NCI-H146 treated with DMSO at 0.1 percent for 48 hours (cell line): ENCODE data around the gene NXN.
"Not testable (repeated sequence)": the region's sequence is repeated elsewhere in the genome, so short reads cannot be mapped to it uniquely, and the experiment has no call there.

Experiments used
- DNase-seq: peaks from one replicate; lab custom pipeline; 2025; ENCODE audit not compliant: unreplicated experiment; lab: John Stamatoyannopoulos, UW

The NXN gene

DNA sequence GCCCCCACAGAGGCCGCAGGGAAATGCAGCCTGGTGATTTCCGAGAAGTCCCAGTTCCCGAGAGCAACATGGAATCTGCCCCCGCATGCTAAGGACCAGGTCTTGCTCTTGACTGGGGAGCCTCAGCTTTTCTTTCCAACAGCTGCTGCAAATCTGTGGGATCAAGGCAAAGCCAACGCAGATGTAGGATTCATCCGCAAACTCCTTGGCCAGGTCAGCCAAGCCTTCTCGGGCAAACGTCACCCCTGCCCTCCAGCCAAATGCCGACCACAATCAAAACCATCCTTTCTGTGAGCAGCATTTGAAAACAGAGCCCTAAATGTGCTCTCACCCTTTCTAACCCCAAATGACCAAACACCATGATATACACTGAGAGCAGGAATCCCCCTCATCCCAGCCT, 143.4 kb downstream of the NXN start:
- DNase-seq: no peak

DNA sequence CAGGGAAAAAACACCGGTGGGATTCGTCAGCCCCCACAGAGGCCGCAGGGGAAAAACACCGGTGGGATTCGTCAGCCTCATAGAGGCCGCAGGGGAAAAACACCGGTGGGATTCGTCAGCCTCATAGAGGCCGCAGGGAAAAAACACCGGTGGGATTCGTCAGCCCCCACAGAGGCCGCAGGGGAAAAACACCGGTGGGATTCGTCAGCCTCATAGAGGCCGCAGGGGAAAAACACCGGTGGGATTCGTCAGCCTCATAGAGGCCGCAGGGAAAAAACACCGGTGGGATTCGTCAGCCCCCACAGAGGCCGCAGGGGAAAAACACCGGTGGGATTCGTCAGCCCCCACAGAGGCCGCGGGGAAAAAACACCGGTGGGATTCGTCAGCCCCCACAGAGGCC, 143.9 kb downstream of the NXN start:
- DNase-seq: not testable (repeated sequence)

DNA sequence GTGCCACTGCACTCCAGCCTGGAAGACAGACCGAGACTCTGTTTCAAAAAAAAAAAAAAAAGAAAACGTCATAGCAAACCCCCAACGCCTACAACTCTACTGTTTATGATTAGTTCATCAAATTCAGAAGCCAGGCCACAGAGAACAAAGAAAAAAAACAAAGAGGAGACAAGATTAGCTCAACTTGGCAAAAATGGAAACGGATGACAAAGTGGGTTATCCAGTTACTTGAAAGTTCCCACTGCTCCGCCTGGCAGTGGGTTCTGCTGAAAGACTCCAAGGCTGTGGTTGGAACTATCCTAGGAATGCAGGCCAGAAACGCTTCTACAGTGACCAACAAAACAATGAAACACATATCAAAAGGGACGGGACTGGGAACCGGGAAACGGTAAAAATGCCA, 144.3 kb downstream of the NXN start:
- DNase-seq: no peak

DNA sequence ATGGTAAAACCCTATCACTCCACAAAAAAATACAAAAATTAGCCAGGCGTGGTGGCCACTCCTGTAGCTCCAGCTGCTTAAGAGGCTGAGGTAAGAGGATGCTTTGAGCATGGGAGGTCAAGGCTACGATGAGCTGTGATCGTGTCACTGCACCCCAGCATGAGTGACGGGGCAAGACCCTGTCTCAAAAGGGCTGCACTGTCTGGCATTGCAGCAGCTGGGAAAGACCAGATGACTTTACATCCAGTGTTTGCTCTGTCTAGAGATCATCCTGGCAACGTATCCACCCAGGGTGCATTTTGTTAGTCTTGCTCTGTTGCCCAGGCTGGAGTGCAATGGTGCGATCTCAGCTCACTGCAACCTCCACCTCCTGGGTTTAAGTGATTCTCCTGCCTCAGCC, 145.4 kb downstream of the NXN start:
- DNase-seq: no peak

DNA sequence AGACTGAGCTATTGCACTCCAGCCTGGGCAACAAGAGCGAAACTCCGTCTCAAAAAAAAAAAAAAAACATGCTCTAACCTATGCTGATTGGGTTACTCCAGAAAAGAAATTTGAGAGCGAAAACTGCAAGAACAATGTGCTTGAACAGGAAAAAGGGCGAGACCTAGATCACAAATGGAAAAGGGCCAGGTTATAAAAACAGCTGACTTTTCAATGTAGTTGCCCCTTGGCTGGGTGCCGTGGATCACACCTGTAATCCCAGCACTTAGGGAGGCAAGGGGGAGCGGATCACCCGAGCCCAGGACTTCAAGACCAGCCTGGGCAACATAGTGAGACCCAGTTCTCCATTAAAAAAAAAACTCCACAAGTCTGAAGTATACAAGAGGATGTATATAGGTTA, 148.6 kb downstream of the NXN start:
- DNase-seq: no peak

DNA sequence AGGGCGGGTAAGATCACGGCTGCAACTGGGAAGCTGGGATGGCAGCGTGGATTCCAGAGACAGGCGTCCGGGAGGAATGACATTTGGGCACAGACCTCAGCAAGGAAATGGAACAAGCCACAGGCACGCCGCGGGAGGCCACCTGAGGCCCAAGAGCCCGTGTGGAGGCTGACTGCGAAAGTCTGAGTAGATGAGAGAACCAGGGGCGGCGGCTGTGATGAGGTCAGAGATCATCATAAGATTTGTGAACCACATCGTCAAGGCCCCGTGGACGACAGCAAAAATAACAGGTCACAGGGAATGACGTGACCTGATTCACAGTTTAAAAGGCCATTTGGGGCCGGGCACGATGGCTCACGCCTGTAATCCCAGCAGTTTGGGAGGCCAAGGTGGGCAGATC, 149.2 kb downstream of the NXN start:
- DNase-seq: no peak

DNA sequence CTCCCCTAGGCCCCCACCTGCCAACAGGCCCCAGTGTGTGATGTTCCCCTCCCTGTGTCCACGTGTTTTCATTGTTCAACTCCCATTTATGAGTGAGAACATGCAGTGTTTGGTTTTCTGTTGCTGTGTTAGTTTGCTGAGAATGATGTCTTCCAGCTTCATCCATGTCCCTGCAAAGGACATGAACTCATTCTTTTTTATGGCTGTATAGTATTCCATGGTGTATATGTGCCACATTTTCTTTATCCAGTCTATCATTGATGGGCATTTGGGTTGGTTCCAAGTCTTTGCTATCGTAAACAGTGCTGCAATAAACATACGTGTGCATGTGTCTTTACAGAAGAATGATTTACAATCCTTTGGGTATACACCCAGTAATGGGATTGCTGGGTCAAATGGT, 150.0 kb downstream of the NXN start:
- DNase-seq: not testable (repeated sequence)

DNA sequence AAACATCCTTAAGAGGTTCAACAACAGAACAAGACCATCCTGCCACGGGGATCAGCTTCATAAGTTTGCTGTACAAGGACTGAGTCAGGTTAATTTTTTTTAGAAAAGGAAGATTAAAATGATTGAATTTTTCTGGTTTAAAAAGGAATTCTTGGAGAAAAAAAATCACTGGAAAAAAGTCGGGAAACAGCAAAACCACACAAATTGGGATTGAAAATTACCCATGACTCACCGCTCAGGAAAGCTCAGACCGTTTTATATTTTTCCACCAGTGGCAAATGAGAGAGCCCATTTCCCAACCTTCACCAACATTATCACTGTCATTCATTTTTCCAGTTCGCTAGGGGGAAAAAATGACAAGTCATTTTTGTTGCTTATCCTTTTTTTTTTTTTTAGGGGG, 150.8 kb downstream of the NXN start:
- no peak for DNase-seq

DNA sequence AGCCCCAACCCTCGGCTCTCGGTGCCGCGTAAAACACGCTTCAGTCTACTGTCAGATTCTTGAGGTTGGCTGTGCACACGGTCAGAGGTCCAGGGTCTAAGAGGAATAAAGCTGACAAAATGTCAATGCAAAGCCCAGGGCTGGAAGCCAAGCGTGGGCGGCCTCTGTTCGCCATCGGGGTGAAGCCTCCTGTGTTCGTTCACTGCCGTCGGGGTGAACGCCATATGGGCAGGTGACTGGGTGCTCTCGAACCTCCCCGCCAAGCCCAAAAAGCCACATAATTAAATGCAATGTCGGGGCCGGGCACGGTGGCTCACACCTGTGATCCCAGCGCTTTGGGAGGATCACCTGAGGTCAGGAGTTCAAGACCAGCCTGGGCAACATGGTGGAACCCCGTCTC, 152.8 kb downstream of the NXN start:
- no peak for DNase-seq

DNA sequence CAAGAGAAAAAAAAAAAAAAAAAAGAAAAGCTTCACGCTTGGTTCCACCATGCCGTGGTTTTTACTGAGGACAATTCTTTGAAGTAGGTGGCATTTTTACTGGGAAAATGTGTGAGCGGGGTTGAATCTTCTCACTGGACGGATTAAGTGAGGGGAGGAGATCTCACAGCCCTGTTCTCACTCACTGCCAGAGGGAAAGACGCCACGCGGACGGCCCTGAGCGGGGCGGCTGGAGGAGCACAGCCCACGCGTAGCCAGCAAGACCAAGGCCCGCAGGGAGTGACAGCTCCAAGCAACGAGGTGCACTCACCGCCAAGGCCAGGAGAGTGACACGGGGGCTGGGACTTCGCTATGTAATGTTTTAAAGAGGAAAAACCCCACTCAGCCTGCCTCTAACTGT, 154.4 kb downstream of the NXN start:
- DNase-seq: no peak

DNA sequence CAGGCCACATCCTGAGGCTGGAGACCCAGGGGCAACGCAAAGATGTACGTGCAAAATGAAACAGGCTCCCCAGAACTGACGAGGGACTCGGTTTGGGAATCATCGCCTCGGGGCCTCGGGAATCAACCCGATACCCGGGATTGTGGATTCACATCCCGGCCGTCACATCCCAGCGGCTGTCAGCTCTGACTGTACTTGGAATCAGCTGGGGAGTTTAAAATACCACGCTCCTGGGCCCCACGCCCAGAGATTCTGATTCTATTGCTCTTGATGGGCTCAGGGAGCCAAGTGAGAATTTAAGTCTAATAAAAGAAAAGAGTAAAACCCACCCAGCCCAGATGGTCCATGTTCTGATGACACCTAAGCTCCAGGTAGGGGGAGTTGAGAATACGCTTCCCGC, 155.2 kb downstream of the NXN start:
- DNase-seq: no peak

DNA sequence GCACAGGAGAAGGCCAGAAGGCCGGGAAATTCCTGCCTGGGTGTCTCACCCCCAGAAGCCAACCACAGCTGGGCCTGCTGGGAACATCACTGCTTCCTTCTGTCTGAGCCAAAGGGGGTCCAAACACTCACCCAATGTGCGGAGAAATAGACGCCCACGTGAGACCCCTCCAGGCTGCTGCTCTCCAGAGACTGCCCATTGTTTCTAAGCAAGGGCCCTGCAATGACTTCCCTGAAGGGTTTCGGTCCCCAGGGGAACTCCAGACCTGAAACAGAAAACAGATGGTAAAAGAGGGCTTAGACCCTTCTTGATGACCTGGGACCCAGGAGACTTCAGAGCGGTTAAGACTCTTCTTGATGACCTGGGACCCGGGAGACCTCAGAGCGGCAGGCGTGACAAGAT, 156.1 kb downstream of the NXN start:
- no peak for DNase-seq

DNA sequence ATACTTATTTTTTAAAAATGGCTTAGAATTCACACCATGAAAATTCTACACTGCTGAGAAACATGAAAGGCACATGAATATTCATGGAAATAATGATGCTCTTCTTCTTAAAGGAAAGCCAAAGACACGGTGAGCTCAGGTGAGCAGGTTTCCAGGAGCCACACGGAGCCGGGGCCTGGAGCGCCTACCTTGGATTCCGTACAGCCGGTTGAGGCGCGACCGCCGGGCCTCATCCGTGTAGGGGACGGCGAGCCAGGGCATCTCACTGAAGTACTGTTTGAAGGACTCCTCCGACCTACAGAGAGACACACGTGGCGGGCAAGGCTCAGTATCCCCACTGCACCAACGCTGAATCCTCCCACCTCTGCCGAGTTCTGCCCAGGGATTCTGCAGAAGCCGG, 160.3 kb downstream of the NXN start:
- DNase-seq: no peak

DNA sequence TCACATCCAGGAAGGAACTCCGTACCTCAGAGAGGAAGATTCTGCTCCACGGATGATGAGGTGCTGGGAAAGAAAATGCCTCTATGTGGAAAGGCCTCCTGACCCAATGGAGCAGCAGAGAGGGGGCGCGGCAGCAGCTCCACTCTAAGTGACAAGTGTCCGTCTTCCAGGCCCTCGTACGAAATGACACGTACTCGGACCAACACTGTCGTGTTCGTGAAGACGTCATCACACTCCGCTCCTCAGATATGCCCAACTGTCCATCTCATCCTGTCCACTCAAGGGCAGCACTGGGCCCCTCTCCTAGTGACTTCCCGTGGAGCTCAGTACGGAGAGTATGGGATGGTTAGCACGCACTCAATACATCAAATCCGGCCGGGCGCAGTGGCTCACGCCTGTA, 165.2 kb downstream of the NXN start:
- DNase-seq: no peak

DNA sequence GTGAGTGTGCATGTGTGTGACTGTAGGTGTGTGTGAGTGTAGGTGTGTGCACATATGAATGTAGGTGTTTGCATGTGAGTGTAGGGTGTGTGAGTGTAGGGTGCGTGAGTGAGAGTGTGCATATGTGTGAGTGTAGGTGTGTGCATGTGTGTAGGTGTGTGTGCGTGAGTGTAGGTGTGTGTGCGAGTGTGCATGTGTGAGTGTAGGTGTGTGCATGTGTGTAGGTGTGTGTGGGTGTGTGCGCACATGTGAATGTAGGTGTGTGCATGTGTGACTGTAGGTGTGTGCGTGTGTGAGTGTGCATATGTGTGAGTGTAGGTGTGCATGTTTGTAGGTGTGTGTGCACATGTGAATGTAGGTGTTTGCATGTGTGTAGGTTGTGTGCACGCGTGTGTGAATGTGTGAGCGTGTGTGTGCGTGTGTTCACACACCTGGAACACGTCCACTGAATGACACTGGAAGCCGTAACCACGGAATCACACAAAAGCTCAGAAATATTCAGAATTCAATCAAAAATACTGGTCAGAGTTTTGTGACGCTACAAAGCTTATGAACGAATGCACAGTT, 166.9 kb downstream of the NXN start:
- DNase-seq: no peak

DNA sequence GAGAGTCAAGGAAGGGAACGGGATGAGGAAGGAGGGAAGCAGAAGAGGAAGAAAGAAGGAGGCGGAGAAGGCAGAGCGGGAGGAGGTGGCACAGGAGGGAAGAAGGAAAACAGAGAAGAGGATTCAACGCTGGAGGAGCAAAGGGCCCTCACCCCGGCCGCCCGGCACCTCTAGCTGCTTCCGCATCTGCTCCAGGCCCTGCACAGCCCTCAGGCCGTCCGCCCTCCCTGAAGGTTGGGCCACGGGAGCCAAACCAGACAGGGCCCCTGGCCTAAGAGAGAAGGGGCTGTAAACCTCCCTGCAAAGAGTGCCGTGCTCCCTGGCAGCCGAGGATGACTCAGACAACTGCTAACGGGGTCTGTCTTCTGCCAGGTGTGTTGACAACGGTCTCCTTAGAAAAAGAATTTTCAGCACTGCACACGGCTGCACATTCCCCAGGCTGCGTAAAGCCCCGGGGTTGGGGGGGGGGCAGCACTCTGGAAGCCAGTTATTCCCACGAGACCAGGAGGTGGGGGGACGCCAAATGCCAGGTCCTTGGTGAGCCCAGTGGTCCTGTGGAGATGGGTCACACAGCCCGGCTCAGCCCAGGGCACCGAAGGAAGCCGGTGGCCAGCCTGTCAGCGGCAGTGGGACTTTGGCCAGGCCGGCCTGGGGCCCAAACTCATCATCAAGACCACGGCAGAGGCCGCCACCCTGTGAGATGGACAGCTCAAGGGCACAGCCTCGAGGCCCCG, 168.4 kb downstream of the NXN start:
- no peak for DNase-seq

DNA sequence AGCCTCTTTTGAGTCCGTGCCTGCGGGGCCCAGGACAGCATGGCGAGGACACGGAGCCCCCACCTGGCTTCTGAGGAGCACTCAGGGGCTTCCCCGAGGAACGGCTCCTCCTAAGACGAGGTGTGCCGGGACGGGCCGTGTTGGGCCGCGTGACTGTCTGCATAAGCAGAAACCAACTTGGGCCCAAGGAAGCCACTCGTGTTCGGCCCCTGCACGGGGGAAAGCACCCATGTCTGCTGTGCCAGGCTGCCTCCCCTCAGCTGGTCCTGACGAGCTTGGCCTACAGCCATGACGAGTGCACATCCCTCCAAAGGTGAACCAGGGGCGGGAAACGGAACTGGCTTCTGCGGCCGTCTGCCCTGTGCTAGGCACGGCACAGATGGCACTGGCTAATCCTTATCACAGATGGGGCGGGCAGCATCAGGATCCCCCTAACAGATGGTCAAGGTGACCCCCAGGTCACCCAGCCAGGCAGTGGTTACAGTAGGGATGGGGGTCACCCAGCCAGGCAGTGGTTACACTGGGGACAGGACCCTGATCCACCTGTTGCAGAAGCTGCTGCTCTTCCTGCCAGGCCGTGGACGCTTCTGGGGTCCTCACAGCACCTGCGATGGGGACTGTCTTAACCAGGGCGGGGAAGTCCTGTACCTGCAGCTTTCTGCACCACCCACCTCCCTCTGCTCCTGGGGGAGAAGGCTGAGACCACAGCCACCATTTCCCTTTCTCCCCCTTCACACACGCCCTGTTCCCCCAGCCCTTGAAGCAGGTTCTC, 171.9 kb downstream of the NXN start:
- no peak for DNase-seq

DNA sequence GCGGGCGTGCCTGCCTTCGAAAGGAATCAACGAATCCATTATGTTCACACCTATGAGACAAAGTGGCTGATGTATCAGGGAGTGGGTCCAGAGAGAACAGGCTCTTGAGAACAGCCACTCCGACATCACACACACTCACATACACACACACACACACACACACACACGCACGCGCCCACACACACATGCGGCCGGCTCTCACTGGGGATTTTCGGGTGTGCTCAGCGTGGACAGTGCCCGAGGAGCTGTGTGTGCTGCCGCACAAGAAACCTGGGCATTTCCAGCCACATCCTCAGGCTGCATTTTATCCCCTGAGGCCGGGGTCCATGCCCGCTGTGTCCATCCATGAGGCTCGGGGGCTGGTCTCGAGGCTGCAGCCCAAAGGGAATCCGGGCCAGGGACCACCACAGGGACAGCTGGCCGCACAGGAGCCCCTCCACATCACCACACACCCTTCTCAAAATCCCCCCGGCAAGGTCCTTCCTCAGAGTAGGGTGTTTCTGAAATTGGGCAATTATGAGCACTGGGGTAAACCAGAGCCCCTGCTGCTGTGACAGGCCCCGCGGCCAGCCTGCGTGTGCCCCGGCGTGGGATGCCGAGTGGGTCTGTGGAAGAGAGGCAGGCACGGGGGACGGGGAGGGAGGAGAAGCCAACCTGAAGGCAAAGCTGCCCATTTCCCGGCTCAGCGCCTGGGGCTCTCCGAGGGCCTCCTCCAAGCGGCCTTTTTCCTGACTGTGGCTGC, 172.6 kb downstream of the NXN start:
- DNase-seq: no peak

DNA sequence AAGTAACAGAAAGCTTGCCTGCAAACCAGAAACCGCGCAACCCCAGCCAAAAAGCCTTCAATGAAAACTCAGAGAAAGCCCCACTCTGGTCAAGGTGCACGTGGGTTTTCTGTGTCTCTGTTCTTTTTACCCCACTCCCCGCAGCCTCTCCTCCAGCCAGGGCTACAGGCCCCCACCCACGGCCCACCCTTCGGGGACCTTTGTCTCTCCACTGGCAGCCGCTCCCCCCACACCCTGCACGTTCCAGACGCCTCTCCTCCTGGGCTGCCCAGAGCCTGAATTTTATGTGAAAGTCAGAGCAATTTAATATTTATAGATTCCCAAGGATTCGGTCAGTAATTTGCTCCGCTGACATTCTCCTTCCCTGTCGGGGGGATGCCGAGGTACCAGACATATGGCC, 173.2 kb downstream of the NXN start:
- DNase-seq: no peak

DNA sequence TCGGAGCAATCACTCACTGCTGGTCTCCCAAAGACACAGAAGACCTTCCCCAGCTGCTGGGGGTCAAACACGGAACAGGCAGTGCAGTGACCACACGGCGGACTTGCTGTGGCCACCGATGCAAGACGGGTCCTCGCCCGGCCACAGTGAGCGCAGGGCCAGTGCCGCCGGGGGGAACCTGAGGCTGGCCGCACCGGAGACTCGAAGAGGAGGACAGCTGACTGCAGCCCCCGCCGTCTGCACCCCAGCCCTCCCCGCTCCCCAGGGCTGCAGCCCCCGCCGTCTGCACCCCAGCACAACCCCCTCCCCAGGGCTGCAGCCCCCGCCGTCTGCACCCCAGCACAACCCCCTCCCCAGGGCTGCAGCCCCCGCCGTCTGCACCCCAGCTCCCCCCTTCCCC, 173.7 kb downstream of the NXN start:
- not testable (repeated sequence) for DNase-seq

DNA sequence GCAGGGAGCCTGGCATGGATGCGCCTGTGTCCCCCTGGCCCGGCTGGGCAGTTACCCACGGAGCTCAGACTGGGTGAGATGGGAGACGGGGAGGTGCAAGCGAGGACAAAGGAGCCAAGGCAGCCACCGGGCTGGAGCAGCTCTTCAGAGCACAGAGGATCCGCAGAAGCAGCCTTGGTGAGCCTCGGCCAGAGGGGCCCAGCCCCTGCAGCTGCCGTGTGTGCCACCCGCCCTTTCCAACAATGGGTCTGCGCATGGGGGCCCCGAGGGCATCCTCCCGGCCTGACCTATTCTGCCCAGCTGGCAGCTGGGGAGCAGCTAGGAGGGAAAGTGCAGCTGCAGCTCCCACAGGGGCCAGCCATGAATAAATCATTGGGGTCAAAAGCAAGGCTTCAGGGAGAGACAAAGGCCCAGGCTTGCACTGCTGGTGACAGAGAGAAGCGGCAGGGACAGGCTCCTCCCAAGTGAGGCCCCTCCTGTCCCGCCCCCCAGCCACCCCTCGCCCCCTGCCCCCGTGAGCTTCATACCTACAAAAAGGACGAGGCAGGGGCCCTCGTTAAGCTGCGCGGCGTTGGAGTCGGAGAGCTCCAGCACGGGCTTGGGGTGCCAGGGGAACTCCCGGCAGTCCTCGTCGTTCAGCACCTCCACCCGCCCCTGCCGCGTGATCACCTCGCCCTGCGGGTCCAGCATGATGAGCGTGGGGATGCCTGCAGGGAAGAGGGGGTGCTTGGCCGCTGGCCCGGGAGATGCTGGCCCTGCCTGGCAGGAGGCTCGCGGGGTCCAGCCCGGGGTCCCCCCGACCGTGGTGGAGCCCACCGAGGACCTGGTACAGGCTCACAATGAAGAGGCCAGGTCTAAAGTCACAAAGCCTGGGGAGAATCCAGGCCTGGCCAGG, 174.8 kb downstream of the NXN start:
- DNase-seq: peak; percentile 58
